Neutrophil (primary cell): ENCODE results near the gene LIME1.

ENCODE experiments used
- H3K27ac ChIP-seq: fragments of 200-600 bp; sonication (generic); 2 replicates; pipeline ENCODE4 v1.5.1; 2016; ENCODE audit warnings: mild to moderate bottlenecking, moderate library complexity
- H3K27me3 ChIP-seq: fragments of 200-600 bp; sonication (generic); 2 replicates; pipeline ENCODE4 v1.6.0; 2016; ENCODE audit warnings: mild to moderate bottlenecking
- H3K36me3 ChIP-seq: fragments of 200-600 bp; sonication (generic); 2 replicates; pipeline ENCODE4 v1.5.1; 2017
- H3K4me1 ChIP-seq, 2 experiments: fragments of 200-600 bp in 1 of 2; sonication (generic) in 1 of 2; 1 replicate in 1 of 2; 2 replicates in 1 of 2; pipeline versions ENCODE4 v1.5.1 to v1.6.1; 2013 to 2016; ENCODE audit warnings: low read depth in 1 of 2, low read length in 1 of 2, mild to moderate bottlenecking in 1 of 2, moderate library complexity in 1 of 2; ENCODE audit not compliant: control insufficient read depth in 1 of 2, insufficient read depth in 1 of 2
- H3K4me3 ChIP-seq, 2 experiments: fragments of 200-600 bp in 1 of 2; sonication (generic) in 1 of 2; 1 replicate in 1 of 2; 2 replicates in 1 of 2; pipeline ENCODE4 v1.5.1; 2013 to 2016; ENCODE audit warnings: low read depth in 1 of 2, low read length in 1 of 2, mild to moderate bottlenecking in 1 of 2, moderate library complexity in 1 of 2
- H3K9me3 ChIP-seq: fragments of 200-600 bp; sonication (generic); 2 replicates; pipeline ENCODE4 v1.5.1; 2016
- CTCF ChIP-seq: fragments of 200-600 bp; sonication (generic); IDR thresholded peaks from 2 replicates; pipeline ENCODE4 v1.5.1; 2016; ENCODE audit warnings: antibody characterized with exemption

LIME1 gene

GRCh38 chr20:63735859-63736718, at the start of gene LIME1:
Gene LIME1, plus strand, starts transcription at chr20:63736664. Its CDS starts 886 bp downstream, at chr20:63737550.
- Histone ChIP-seq H3K27me3 (peaks cover 40% of the 10 kb centered on the region), H3K36me3 (peaks cover 42% of the 10 kb centered on the region), H3K27ac (no peak within 1 kb of the TSS), H3K4me3 (peak within 1 kb of the TSS in 1 of 2 experiments; percentile 38), H3K9me3 (no peaks in the 10 kb centered on the region), H3K4me1 (peaks cover 27 to 35% of the 10 kb centered on the region in 2 experiments)
- no peak for TF ChIP-seq CTCF

- Histone ChIP-seq H3K27me3 (no peaks in the 10 kb centered on the region), H3K36me3 (peaks cover 8% of the 10 kb centered on the region), H3K9me3 (no peaks in the 10 kb centered on the region), H3K4me3 (peak overlapping the region in 1 of 2 experiments; percentile 31), H3K27ac (no peak overlapping the region), H3K4me1 (peaks cover 11 to 12% of the 10 kb centered on the region in 2 experiments)
- no peak for TF ChIP-seq CTCF
These were observed 48.9 kb upstream of the LIME1 start for GRCh38 chr20:63687419-63688178.

- H3K27ac ChIP-seq = no peak overlapping the region
These were observed 48.0 kb upstream of the LIME1 start for GRCh38 chr20:63688228-63689045.

GRCh38 chr20:63689046-63690002, 47.1 kb upstream of the LIME1 start:
- H3K27me3 ChIP-seq = no peaks in the 10 kb centered on the region
- TF ChIP-seq CTCF = no peak
- peaks cover 11 to 12% of the 10 kb centered on the region in 2 experiments for H3K4me1 ChIP-seq
- H3K9me3 ChIP-seq = no peaks in the 10 kb centered on the region
- H3K4me3 ChIP-seq = no peak overlapping the region
- peaks cover 8% of the 10 kb centered on the region for H3K36me3 ChIP-seq
- no peak overlapping the region for H3K27ac ChIP-seq

More at GRCh38 chr20:63688228-63689045, 48.0 kb upstream of the LIME1 start:
- Histone ChIP-seq H3K9me3 (no peaks in the 10 kb centered on the region), H3K4me3 (no peak overlapping the region), H3K4me1 (peaks cover 11 to 12% of the 10 kb centered on the region in 2 experiments), H3K27me3 (no peaks in the 10 kb centered on the region), H3K36me3 (peaks cover 8% of the 10 kb centered on the region)
- TF ChIP-seq CTCF = no peak
